Transverse colon (tissue), 4 donors: Measurements from ENCODE around the gene PEDS1.

Experiments used
- EP300 ChIP-seq: sonication (generic); formaldehyde crosslinking; IDR thresholded peaks from one replicate; pipeline ENCODE4 v1.6.1; 2017; ENCODE audit warnings: antibody characterized with exemption, low read depth
- POLR2A ChIP-seq: fragments of 450-650 bp; IDR thresholded peaks from one replicate; pipeline ENCODE4 v1.6.1; 2016; ENCODE audit warnings: antibody characterized with exemption, mild to moderate bottlenecking, moderate library complexity
- POLR2AphosphoS5 ChIP-seq, 3 donors: sonication (generic); formaldehyde crosslinking; IDR thresholded peaks; one replicate each; pipeline ENCODE4 v1.6.1; 2016; ENCODE audit warnings: antibody characterized with exemption in 3 of 3
- TF ChIP-seq, protein P1 (sequence below), 5 experiments: fragments of 200-600 bp in 3 of 5; fragments of 450-650 bp in 2 of 5; sonication (generic) in 3 of 5; IDR thresholded peaks; 1 replicate in 2 of 5; 2 replicates in 3 of 5; pipeline ENCODE4 v1.5.1; 2016 to 2017; ENCODE audit warnings: antibody characterized with exemption in 5 of 5, inconsistent platforms in 3 of 5, mild to moderate bottlenecking in 2 of 5, moderate library complexity in 1 of 5

DNA sequence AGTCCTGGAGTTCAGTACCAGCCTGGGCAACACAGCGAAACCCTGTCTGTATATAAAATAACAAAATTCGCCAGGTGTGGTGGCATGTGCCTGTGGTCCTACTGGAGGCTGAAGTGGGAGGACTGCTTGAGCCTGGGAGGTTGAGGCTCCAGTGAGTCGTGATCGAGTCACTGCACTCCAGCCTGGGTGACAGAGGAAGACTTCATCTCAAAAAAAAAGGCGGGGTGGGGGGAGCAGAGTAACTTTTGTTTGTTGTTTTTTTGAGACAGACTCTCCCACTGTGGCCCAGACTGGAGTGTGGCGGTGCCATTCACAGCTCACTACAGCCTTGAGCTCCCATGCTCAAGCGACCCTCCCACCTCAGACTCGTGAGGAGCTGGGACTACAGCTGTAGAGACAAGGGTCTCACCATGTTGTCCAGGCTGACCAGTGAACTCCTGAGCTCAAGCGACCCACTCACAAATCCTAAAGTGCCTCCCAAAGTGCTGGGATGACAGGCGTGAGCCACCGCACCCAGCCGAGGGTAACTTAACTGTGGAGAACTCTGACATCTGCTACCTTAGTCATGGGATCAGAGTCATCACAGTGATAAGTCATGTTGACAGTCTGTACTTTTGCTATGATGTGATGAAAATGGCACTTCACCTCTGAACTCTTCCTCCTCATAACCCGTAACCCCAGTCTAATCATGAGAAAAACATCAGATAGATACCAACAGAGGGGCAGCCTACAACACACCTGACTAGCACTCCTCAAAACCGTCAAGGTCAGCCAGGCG lies 16.5 kb downstream of the PEDS1 start:
- TF ChIP-seq EP300 = no peak
- TF ChIP-seq, protein P1, sequence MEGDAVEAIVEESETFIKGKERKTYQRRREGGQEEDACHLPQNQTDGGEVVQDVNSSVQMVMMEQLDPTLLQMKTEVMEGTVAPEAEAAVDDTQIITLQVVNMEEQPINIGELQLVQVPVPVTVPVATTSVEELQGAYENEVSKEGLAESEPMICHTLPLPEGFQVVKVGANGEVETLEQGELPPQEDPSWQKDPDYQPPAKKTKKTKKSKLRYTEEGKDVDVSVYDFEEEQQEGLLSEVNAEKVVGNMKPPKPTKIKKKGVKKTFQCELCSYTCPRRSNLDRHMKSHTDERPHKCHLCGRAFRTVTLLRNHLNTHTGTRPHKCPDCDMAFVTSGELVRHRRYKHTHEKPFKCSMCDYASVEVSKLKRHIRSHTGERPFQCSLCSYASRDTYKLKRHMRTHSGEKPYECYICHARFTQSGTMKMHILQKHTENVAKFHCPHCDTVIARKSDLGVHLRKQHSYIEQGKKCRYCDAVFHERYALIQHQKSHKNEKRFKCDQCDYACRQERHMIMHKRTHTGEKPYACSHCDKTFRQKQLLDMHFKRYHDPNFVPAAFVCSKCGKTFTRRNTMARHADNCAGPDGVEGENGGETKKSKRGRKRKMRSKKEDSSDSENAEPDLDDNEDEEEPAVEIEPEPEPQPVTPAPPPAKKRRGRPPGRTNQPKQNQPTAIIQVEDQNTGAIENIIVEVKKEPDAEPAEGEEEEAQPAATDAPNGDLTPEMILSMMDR (IDR thresholded peaks at IDR 0.05) = no peak
- no peak for TF ChIP-seq POLR2A
- no peak for TF ChIP-seq POLR2AphosphoS5 (IDR thresholded peaks at IDR 0.05)
